ENCODE measurements around the gene C4A.
A peak's percentile ranks its signal among the peaks of the same experiment; 100 is the strongest.
"Not testable (repeated sequence)": the region's sequence is repeated elsewhere in the genome, so short reads cannot be mapped to it uniquely, and the experiment has no call there.

C4A gene

DNA sequence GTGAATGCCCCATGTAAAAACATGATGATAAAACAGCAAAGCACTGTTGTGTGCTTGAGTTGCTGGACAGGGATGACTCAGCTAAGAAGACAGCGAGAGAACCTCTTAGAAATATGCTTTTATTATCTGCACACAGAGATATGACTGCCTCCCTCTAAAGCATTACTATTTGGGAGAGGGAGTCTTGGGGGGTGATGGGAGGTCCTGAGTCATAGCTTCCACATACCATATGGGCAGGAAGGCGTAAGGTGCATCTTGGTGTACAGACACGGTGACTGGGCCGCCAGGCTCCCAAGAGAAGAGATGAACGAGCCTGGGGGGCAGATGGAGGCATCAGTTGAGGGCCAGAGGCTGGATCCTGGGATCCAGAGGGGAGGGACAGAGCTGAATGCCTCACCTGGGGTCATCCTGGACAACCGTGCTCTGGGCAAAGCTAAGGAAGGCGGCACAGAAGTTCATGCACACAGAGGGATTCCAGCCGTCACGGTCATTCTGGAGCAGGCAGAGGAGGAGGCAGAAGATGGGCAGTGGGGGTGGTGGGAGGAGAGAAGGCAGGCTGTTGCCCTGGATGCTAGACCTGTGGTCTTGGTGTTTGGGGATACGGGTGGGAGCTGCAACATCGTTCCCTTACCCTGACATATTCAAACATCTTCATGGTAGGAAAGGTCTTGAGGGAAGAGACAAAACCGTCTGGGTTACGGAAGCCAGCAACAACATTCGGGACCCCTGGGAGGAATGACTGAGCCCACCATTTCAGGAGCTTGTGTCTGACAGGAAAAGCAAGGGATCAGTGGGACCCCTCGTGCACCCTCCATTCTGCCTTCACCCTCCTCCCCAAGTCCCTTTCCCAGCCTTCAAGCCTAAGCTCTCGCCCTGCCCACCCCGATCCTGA lies 11.9 kb upstream of the C4A start:
- ATAC-seq (no peak), DNase-seq (ENCODE audit: low spot score in 2 of 2) (no peak)
- H3K36me3 Mint-ChIP-seq, result peaks cover 90% of the 10 kb centered on the region
- peak overlapping the region; percentile 85 for H3K4me3 Mint-ChIP-seq
- H3K27ac Mint-ChIP-seq, result peak overlapping the region; percentile 99
- H3K4me1 Mint-ChIP-seq, result peaks cover 65% of the 10 kb centered on the region
- H3K9me3 Mint-ChIP-seq, result no peaks in the 10 kb centered on the region

GRCh38 chr6:31970604-31971271 lies 11.1 kb upstream of the C4A start:
- Mint-ChIP-seq H3K4me1 (peaks cover 65% of the 10 kb centered on the region), H3K36me3 (peaks cover 83% of the 10 kb centered on the region), H3K4me3 (peak overlapping the region; percentile 85), H3K27ac (peak overlapping the region; percentile 99), H3K9me3 (no peaks in the 10 kb centered on the region)
- no peak for DNase-seq (ENCODE audit: low spot score in 2 of 2)
- no peak for ATAC-seq

DNA sequence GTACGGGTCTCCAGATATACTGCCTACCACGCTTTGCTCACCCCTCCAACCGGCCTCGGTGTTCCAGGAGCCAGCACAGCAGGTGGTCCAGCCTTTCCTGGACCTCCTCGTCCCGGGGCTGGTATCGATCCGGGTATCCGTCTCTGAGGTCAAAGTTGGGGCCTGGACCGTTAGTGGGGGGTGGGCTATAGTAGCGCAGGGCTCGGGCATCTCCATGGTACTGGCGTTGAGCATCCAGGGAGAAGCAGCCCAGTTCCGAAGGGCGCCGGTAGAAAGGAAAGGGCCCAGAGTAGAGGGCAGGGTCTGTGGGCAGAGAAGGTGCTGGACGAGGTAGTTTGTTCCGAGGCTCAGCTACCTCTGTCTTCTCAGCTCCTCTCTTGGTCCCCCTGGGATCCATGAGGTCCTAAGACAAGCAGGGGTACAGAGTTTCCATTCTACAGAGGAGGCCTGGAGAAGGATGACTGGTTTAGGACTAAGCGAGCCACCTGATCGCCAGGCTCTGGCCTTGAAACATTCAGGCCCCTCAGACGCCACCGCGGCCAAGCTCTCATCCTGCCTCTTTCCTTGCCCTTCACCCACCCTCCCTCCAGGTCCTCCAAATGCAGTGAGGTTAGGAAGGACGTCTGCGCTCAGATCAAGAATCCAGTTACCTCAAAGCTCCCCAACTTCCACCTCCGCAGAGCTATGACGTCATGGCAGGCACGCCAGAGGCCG lies 10.4 kb upstream of the C4A start:
- ATAC-seq (no peak), DNase-seq (ENCODE audit: low spot score in 2 of 2) (peak in 1 of 2 donors; percentile 68)
- H3K4me1 Mint-ChIP-seq, result peaks cover 60% of the 10 kb centered on the region
- peak overlapping the region; percentile 99 for H3K27ac Mint-ChIP-seq
- H3K36me3 Mint-ChIP-seq, result peaks cover 76% of the 10 kb centered on the region
- H3K9me3 Mint-ChIP-seq, result no peaks in the 10 kb centered on the region
- peak overlapping the region; percentile 85 for H3K4me3 Mint-ChIP-seq

DNA sequence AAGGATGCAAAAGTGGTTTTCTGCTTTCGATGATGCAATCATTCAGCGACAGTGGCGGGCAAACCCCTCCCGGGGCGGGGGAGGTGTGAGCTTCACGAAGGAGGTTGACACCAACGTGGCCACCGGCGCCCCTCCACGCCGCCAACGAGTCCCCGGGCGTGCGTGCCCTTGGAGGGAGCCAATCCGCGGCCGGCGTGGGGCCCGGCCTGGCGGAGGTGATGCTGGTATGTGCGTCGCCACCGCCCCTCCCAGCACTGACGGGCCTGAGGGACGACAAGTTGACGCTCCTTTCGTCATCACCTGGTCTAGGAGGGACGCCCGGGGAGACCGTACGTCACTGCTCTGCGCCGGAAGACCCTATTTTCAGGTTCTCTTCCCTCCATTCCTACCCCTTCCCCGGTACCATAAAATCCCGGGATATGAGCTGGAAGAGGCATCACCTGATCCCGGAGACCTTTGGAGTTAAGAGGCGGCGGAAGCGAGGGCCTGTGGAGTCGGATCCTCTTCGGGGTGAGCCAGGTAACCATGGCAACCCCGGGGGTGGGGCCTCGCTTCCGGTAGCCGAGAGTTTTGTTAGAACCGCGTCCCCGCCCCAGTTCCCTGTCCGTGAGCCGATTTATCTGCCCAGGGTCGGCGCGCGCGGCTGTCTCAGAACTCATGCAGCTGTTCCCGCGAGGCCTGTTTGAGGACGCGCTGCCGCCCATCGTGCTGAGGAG lies 9.7 kb upstream of the C4A start, which contains the start of gene DXO:
Gene DXO, minus strand, starts transcription at position 146 of the 716 bp plus-strand sequence. CDS start 463 bp downstream, outside the sequence.
- H3K4me3 Mint-ChIP-seq, result peak within 1 kb of the TSS; percentile 85
- ATAC-seq, result peak; percentile 94

DNA sequence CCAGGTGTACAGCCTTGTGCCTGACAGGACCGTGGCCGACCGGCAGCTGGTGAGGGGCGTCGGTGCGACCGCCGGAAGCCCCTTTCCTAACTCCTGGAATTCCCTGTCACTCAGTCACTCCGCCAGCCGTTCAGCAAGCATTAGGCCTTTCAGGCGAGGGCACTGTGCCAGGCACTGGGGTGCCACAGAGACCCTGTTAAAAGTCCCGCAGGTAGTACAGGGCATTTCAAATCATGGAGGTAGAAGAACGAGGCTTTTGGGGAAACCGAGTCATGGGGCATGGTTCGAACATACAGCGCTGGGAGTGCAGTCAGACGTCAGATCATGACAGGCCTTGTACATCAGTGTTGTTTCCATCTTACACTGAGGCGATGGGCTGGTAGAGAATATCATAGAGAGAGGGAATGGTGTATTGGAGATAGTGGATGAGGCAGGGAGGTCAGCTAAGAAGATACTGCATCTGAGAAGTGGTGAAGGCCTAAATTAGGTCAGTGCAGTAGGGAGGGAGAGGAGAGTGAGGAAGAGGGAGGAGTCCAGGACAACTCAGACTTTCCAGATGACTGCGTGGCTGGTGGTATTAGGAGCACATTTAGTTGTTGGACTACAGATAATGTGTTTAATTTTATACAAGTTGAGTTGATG lies 9.0 kb upstream of the C4A start:
- Mint-ChIP-seq H3K36me3 (peaks cover 62% of the 10 kb centered on the region), H3K9me3 (no peaks in the 10 kb centered on the region), H3K27ac (peak overlapping the region; percentile 99), H3K4me1 (peaks cover 46% of the 10 kb centered on the region), H3K4me3 (peak overlapping the region; percentile 85)
- DNase-seq (ENCODE audit: low spot score in 2 of 2), result no peak
- ATAC-seq, result peak; percentile 3

More for the DNA sequence above, 9.7 kb upstream of the C4A start, which contains the start of gene DXO:
- Mint-ChIP-seq H3K4me1 (peaks cover 52% of the 10 kb centered on the region), H3K27ac (peak within 1 kb of the TSS; percentile 99), H3K36me3 (peaks cover 68% of the 10 kb centered on the region), H3K9me3 (no peaks in the 10 kb centered on the region)
- peak; percentile 98 to 100 for DNase-seq (ENCODE audit: low spot score in 2 of 2)

- H3K4me3 Mint-ChIP-seq; DNase-seq (ENCODE audit: low spot score in 2 of 2); ATAC-seq; H3K9me3 Mint-ChIP-seq; H3K27ac Mint-ChIP-seq: not testable (repeated sequence)
- peaks cover 29% of the 10 kb centered on the region for H3K36me3 Mint-ChIP-seq
- peaks cover 34% of the 10 kb centered on the region for H3K4me1 Mint-ChIP-seq
These were observed 5.8 kb upstream of the C4A start for GRCh38 chr6:31976065-31976464.

DNA sequence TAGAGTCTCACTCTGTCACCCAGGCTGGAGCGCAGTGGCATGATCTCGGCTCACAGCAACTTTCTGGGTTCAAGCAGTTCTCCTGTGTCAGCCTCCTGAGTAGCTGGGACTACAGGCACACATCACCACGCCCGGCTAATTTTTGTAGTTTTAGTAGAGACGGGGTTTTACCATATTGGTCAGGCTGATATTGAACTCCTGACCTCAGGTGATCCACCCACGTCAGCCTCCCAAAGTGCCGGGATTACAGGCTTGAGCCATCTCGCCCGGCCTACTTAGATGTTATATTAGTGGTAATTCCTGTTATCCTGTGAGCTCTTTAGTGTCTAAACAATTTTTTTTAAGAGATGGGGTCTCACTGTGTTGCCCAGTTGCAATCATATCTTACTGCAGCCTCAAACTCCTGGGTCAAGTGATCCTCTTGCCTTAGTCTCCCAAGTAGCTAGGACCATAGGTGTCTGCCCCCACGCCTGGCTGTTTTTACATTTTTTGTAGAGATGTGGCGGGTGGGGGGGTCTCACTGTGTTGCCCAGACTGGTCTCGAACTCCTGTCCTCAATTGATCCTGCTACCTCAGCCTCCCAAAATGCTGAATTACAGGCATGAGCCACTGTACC lies 3.9 kb upstream of the C4A start:
- no peak for ATAC-seq
- peaks cover 11% of the 10 kb centered on the region for H3K36me3 Mint-ChIP-seq
- H3K27ac Mint-ChIP-seq, result no peak overlapping the region
- no peak overlapping the region for H3K4me3 Mint-ChIP-seq
- peaks cover 21% of the 10 kb centered on the region for H3K4me1 Mint-ChIP-seq
- no peak for DNase-seq (ENCODE audit: low spot score in 2 of 2)
- H3K9me3 Mint-ChIP-seq, result no peaks in the 10 kb centered on the region

GRCh38 chr6:31978831-31979230 lies 3.0 kb upstream of the C4A start:
- peak overlapping the region; percentile 83 for H3K27ac Mint-ChIP-seq
- DNase-seq (ENCODE audit: low spot score in 2 of 2) (no peak), ATAC-seq (no peak)
- no peaks in the 10 kb centered on the region for H3K9me3 Mint-ChIP-seq
- no peak overlapping the region for H3K4me3 Mint-ChIP-seq
- peaks cover 8% of the 10 kb centered on the region for H3K36me3 Mint-ChIP-seq
- H3K4me1 Mint-ChIP-seq, result peaks cover 12% of the 10 kb centered on the region

GRCh38 chr6:31979238-31979898 lies 2.5 kb upstream of the C4A start:
- DNase-seq (ENCODE audit: low spot score in 2 of 2) (no peak), ATAC-seq (no peak)
- Mint-ChIP-seq H3K36me3 (peaks cover 3% of the 10 kb centered on the region), H3K4me1 (peaks cover 6% of the 10 kb centered on the region), H3K9me3 (no peaks in the 10 kb centered on the region), H3K27ac (peak overlapping the region; percentile 83), H3K4me3 (no peak overlapping the region)

DNA sequence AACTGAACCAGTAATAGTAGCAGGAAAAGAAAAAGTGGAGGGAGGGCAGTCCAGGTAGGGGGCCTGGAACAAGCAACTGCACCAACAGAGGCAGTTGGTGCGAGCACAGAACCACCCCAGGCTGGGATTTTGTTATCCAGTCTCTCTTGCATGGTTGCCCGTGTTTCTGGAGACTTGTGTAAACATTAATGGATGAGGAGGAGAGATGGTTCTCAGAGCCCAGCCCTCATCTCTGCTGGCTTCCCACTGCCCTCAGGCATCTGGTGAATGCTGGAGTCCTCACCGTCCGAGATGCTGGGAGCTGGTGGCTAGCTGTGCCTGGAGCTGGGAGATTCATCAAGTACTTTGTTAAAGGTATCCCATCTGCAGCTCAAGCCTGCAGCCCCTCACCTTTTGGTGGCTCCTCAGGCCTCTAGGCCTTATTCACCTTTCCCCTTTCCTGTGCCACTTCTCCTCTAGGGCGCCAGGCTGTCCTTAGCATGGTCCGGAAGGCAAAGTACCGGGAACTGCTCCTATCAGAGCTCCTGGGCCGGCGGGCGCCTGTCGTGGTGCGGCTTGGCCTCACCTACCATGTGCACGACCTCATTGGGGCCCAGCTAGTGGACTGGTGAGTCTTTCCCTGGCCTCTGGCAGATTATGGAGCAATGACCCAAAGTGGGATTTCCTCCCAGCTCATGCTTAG lies 1.5 kb upstream of the C4A start:
- H3K4me1 Mint-ChIP-seq; H3K4me3 Mint-ChIP-seq; H3K27ac Mint-ChIP-seq; DNase-seq (ENCODE audit: low spot score in 2 of 2); H3K9me3 Mint-ChIP-seq; H3K36me3 Mint-ChIP-seq; ATAC-seq: not testable (repeated sequence)

- not testable (repeated sequence) for H3K4me1 Mint-ChIP-seq; H3K27ac Mint-ChIP-seq; H3K4me3 Mint-ChIP-seq; H3K9me3 Mint-ChIP-seq; ATAC-seq; DNase-seq (ENCODE audit: low spot score in 2 of 2); H3K36me3 Mint-ChIP-seq
These were observed 859 bp upstream of the C4A start for GRCh38 chr6:31980998-31981397.

DNA sequence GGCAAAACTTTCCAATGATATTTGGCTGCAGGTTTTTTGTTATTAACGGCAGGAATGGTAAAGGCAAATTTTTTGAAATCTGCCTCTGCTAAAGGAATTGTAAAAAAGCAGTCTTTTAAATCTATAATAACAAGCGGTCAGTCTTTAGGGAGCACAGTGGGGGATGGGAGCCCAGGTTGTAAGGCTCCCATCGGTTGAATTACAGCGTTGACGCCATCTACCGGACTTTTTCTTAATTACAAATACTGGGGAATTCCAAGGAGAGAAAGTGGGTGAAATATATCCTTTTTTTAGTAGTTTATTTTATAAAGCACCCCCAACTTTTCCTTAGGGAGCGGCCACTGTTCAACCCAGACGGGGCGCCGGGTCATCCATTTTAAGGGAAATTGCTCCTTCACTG lies 7.5 kb downstream of the C4A start:
- H3K9me3 Mint-ChIP-seq; H3K4me1 Mint-ChIP-seq; ATAC-seq; H3K27ac Mint-ChIP-seq; H3K36me3 Mint-ChIP-seq; H3K4me3 Mint-ChIP-seq; DNase-seq (ENCODE audit: low spot score in 2 of 2): not testable (repeated sequence)

GRCh38 chr6:31994421-31994820 lies 12.6 kb downstream of the C4A start:
- not testable (repeated sequence) for H3K9me3 Mint-ChIP-seq; H3K36me3 Mint-ChIP-seq; DNase-seq (ENCODE audit: low spot score in 2 of 2); H3K4me1 Mint-ChIP-seq; H3K4me3 Mint-ChIP-seq; H3K27ac Mint-ChIP-seq; ATAC-seq
